HG02884 (cell line): ENCODE data around the gene OTOG.
A peak's percentile ranks its signal among the peaks of the same experiment; 100 is the strongest.

Experiments used
- ATAC-seq: cut with Tn5 transposase; IDR thresholded peaks from one replicate; pipeline ENCODE4 v1.9.1; 2021; ENCODE audit warnings: mild to moderate bottlenecking, moderate library complexity; ENCODE audit not compliant: unreplicated experiment

Gene OTOG

DNA sequence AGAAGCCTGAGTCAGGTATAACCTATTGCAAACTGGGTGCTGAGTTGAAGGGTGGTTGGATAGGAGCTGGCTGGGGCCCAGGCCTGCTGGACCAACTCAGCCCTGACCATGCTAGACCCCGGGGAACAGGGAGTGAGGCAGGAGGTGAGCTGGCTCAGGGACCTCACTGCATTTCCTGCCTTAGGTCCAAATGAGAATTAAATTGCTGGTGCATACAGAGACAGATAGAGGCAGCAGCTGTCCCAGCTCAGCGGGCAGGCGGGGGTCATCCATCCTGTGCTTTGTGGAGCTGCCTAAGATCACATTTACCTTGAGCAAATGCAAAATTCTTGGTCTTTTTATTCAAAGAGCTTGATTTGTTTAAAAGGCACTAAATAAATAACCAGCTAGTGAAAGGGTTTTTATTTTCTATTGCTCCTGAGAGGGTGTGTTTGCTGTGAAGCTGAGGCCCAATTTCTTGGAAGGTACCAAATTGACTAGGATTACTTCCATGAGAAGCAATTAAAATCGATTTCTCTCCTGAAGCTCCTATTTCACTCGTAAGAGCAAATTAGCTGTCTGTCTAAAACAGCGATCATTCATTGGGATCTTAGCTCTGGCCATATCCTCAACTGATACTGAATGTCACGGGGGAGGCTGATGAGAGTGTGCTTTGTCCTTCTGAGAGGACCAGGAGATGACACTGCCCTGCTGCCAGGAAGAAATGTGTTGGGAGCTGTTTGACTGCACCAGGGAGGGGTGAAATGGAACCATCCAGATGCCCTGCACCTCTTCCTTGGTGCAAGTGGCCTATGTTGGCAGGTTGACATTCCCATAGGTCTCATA lies 27.8 kb upstream of the OTOG start:
- ATAC-seq = no peak

DNA sequence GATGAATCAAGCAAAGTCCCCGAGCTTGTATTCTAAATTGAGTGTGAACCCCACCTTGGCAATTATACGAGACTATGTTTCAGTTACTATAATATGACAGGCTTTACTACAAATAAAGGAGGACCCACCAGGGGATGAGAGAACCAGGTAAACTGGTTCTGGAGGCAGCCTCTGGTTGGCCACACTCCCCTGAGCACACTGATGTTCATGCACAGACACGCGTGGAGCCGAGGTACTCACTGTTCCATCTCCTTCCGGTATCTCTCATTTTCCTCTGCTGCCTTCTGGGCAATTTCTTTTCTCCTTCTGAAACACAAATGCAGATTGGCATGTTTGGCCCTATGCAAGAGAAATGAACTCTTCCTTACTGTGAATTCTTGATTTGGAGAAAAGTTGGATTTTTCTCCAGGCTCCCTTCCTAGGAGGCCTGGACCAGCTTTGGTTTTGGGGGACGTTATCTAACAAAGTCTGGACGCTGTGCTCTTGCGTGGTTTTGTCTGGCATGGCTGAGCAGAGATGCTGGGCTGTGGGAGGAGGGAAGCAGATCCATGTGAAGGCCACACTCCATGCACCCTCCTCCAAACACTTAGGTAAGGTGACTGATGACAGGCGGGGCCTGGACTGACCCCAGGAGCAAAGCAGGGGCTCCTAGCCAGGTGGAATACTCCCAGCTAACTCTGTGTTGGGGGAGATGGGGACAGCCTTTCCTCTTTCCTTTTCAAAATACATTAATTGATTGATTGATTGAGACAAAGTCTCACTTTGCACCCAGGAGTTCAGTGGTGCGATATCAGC lies 25.8 kb upstream of the OTOG start:
- ATAC-seq = no peak

DNA sequence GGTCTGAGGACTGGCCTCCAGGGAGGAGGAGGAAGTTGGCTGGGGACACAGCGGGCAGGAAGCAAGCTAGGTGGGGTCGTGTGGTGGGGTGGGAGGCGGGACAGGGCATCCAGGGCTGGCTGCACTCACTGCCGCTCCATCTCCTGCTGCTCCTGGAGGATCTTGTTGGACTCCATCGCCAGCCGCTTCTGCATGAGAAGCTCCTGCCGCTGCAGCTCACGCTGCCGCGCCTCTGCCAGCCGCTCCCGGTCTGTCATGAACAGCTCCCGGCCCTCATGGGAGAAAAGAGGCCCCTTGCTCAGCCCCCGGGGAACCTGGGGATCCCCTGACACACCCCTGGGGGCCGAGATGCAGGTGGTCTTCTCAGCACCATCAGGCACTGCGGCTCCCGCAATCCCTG lies 24.4 kb upstream of the OTOG start:
- ATAC-seq = no peak

DNA sequence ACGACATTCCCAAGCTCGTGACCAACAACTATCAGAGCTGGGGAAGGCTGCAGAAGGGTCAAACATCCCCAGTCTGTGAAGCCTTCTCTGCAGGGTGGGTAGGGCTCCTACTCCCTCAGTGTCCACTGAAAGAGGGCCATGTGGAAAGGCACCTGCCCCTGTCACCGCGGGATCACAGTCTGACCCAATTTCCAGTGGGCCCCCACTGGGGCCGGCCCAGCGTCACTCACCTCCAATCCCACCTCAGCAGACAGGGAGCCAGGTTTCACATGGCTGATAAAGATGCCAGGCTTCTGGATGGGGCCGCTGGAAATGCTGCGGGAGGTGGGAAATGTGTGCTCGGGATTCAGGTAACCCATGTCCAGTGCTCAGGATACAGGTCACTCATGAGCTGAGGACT lies 22.8 kb upstream of the OTOG start:
- no peak for ATAC-seq

DNA sequence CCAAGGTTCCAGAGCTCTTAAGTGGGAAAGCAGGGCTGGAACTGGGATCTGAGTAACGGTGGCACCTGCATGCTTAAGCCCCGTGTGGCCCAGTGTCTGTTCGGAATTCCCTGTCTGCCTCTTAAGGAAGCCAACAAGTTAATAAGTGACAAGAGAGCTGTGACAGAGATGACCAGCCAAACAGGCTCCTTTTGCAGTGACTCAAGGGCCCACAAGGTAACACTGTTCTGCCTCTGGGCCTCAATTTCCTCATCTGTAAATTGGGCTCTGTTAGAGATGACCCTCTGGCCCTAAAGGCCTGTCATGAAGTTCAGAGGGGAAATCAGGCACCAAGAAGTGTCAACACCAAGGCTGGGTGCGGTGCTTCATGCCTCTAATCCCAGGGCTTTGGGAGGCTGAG lies 21.5 kb upstream of the OTOG start:
- ATAC-seq = no peak

DNA sequence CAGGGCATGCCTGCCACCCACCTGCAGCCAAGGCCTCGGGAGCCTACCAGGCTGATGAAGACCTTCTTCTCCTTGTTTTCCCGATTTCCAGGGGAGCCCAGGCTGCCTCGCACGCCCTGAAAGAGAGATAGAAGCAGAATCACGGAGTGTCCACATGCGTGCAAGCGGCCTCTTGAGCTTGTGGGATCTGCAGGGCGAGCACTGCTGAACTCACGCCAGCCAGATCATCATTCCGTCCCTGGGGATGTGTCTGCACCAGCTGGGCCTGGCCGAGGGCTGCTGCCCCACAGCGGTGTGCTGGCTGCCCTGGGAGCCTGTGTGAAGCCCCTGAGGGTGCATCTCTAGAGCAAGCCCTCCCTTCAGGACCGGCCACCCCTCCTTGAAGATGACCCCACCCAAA lies 20.7 kb upstream of the OTOG start:
- no peak for ATAC-seq

DNA sequence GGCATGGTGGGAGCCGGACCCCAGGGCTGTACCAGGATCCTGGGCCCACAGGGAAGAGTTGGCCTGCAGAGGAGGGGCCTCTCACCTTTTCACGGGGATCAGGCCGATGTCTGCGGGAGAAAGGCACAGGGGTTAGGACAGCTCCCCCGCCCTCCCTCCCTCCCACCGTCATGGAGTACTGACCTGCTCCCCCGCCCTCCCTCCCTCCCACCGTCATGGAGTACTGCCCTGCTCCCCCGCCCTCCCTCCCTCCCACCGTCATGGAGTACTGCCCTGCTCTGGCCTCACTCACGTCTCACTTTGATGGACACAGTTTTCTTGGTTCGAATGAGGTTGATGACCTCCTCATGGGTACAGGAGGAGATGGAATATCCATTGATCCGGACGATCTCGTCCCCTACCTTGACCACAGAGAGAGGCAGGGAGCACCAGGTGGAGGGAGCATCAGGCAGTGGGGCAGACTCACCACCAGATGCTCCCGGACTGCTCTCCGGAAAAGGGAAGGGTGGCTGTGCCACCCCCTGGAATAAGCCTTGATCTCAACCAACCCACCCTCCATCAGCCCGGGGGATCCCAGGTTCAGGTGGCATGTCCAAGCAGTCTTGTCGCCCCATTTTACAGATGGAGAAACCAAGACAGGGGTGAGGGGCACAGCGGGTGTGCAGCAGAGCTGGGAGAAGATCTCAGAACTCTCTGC lies 20.0 kb upstream of the OTOG start:
- no peak for ATAC-seq

DNA sequence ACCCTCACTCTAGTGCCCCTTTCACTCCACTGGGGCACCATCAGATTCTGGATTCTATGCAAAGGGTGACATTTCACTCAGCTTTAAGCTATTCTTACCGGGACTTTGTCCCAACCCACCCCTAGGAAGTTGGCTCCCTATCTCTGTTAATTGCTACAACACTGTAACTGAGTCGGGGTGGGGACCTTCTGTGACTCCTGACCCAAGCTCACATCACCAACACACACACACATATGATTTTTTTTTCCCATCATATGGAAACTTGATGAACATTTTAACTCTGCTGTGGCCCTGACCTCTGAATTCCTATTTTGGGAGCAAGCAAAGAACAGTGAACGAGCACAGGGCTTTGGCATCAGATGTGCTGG lies 19.4 kb upstream of the OTOG start:
- ATAC-seq = no peak

DNA sequence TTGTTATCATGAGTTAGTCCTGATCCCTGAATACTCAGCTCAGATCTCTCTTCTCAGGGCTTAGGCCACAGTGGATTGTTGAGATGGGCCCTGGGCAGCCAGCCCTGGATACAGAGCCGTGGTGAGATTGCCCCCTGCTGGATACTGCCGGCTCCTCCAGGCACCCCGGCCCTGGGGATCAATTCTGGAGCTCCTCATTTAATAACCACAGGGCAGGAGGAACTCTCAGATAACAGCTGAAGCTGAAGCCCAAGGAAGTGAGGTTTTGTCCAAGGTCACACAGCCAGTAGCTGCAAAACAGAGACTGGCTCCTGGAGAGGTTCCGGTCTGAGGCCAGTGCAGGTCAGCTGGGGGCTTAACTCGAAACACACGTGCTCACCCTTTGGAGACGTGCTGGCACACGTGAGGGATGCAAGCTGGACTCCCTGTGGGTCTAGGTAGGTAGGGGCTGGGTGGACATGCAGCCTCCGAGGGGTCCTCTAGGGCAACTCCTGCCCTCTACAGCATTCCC lies 18.8 kb upstream of the OTOG start:
- peak; percentile 66 for ATAC-seq

DNA sequence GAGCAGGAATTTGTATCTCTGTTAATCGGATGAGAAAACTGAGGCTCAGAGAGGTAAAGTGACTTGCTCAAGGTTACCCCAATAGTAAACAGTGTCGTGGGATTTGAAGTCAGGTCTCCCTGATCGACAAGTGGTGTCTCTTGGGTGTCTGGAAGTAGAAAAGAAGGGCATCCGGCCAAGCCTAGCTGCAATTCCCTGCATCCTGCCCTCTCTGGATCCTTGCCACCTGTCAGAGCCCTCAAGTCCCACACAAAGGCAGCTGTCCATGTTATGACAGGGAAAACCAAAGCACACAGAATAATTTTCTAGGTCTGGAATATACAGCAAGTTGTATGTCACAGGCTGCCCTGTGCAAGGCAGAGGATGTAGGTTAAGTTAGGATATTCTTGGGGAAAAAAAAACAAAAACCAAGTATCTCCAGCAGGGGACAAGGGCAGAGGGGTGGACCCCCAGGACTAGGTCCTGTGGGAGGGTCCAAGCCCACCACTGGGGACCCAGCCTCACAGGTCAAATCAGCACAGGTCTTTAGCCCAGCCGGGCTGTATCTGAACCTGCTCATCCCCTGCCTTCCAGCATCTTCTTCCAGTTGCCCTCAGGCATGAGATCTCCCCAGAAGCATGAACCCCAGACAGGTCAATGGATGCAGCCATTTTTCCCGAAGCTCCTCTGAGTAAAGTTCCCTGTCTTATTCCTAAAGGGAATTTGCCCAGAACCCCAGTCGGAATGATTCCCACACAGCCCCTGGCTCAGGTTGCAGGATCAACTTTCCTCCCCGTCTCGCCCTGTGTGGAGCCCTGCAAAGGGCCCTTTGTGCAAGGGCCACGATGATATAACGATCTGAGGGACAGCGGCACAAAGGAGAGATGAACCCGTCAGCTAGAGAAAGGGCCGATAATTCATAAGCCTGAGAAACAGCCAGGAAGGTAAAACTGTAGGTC lies 17.9 kb upstream of the OTOG start:
- ATAC-seq = no peak

DNA sequence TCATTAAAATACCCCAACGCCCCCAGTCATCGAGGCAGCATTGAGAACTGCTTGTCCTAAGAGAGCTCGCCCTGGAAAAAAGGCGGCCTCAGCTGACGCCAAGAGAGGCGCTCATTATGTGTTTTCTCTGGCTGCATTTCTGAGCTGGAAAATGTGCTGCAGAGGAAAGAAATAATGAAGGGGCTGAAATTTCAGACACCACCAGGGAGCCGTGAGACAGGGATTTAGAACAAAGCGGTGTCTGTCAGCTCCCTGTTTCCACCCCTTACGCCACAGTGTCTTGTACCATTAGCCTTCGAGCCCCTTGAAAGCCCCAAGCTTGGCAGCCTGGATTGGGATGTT lies 17.2 kb upstream of the OTOG start:
- no peak for ATAC-seq

DNA sequence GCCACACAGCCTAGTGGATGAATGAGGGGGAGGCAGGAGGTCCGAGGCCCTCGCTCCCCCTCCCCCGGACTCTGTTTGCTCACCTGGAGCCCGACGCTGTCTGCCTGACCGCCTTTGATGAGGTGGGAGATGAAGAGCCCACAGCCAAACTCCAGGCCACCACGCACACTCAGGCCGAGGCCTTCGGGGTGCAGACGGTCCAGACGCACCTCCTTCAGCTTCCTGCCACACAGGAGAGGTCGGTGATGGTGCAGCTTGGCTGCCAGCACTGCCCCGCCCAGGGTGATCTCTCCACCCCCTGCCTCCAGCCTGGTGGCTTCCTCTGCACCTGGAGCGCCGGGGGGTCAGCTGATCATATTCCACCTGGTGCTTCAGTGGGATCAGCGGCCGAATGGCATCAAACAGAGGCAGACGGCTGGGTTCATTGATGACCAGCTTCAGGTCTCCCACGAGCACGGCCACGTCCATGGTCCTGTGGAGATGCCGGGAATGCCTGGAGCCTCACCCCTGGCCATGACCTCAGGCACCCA lies 15.9 kb upstream of the OTOG start:
- no peak for ATAC-seq

DNA sequence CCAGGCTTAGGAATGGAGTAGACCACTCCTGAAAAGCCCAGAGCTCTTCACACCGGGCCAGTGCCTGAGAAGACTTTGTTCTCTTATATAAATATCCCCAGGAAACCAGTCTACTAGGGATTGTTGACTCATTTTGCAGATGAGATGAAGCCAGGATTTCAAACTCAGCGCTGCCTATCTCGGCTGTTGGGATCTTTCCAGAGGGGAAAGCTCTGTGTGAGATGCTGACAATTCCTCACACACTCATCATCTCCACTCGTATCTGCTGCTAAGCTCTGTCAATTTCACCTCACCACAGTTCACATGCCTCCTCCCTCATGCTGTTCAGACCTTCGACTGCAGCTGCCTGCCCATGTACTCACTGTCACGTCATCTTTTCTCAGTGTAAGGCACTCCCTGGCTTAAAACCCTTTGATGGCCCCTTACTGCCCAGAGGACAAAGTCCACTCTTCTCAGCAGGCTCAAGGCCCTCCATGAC lies 15.4 kb upstream of the OTOG start:
- no peak for ATAC-seq

DNA sequence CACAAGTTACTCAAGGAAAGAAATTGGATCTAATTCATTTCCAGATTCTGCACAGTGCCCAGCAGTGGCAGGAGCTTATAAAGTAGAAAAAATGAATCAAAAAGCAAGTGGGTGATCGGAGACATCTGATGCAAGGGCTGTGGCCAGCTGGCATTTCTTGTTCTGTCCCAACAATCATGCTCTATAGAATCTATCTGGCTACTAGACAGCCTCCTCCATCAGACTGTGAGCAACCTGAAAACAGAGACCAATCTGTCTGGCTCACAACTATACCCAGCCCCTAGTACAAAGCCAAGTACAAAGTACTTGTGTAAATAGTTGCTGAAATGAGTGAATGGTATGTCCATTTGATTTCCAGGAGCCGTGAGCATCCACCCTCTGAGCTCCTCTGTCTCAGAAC lies 14.3 kb upstream of the OTOG start:
- ATAC-seq = no peak

DNA sequence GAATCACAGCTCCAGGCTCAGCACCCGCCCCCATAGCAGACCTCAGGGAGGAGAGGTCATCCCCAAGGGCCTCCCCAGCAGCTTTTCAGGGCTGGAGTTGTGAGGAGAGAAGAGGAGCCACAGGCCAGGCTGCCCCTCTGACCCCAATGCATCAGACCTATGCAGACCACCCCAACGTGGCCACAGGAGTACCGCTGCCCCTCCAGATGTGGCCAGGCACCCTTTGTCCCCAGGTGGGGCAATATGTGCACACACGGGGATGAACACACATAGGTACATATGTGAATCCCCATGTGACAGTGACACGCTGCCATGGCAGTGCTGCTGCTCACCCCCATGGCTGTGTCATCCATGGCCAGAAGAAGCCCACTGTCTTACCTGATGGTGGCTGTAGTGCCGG lies 13.7 kb upstream of the OTOG start:
- ATAC-seq = no peak

DNA sequence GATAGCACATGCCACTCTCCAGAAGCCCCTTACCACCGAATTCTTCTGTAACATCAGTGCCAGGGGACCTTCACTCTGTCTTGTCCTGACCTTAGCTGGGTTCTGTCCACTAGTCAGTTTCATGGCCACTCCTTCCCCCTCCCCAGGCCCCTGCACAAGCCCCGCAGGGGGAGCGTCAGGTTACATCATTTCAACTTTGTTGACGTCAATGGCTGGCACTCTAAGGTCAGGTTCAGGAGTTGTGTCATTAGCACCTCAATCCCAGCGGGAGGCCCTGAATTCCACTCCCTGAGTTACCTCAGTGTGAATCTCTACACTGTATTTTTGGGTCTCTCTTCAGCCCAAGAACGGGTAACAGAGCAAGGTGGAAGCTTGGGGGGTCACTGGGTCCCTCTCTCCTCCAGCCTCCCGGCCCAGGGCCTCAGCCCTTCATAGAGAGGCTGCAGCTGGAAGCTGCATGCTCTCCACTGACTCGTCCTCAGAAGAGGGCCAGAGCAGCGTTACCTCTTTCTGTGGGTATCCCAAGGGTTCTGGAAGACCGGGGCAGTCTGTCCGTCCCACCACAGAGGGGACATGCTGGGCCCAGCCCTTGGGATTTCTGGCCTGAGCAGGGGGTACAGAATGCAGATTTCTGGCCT lies 13.2 kb upstream of the OTOG start:
- no peak for ATAC-seq

DNA sequence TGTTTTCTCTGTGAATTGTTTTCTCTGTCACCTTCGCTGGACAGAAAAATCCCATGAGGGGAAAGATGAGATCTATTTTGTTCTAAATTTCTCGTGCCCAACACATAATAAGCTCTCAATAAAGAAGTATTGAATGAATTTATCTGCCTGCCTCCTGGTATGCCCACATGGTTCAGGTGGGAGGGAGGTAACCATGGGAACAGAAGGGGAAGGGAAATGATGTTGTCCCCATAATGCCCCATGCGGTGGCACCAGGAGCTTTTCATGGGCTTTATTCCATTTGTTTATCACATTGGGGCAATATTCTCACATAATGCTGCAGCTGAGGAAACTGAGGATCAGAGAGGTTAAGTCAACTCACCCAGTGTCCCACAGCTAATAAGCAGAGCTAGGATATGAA lies 11.6 kb upstream of the OTOG start:
- no peak for ATAC-seq

DNA sequence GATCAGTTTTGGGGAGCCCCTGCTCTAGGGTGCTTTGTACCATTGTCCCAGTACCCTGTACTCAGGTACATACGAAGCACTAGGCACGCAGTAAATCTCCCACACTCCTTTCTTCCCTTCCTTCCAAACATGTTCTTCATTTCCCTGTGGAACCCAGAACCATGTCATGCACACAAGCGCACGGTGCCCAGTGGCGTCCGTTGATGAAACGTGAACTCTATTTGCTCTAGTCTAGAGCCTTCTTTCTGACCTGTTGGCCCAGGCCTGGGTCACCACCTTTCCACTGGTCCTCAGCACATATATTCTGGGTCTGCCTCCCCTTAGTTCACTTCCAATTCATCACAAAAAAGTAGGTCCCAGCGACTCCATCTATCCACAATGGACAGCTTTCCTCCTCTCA lies 9.8 kb upstream of the OTOG start:
- no peak for ATAC-seq

DNA sequence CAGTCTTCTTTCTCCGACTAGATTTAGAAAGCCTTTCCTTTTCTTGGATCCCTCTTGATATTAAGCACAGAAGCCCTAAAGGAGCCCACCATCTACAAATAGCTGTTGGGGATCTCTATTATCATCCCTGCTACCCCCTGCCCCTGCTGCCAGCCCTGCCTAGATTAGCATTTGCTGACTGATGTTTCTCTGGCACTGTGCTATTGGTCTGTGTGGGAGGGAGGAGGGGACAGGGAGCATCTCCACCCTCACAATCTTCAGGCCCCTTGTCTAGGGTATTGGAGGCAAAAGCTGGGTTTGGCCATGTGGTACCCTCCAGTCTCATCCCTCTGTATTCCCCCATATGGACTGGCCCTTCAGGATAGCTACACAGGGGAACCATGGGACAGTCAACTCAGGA lies 9.0 kb upstream of the OTOG start:
- no peak for ATAC-seq

DNA sequence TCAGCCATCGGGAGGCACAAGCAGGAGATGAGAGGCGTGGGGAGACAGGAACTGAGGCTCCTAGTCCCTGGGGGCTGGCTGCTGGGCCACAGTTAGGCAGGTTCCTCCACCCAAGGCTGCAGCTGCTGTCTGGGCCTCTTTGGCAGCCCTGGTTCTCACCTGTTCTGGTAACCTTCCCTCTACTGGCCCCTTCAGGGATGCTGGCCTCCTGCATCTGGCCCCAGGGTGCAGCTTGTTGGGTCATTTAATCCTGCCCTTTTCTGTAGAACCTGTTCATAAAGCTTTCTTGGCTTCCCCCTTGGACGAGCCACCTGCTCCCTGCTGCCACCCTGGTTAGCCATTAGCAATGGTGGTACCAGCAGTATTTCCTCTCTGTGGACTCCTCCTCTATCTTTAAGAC lies 8.3 kb upstream of the OTOG start:
- no peak for ATAC-seq
